ENCODE results near the gene MTA2. TPM values are rescaled to one million over a fixed set of nuclear protein-coding genes. Genes with fewer than 3 reads are reported as not detected.

Gene MTA2
- total and polyA plus RNA-seq, 10 of the 15 experiments (the other 5 are each of a cell fraction or from before 2014, with no cell fraction given), result 6.7 to 201 (median 113) TPM

- no peak for TF ChIP-seq ZNF592 (IDR thresholded peaks at IDR 0.05)
- TF ChIP-seq SIN3A (IDR thresholded peaks at IDR 0.05; ENCODE audit: low read depth, low read length), result peak; percentile 70
- TF ChIP-seq CBFB (IDR thresholded peaks at IDR 0.05; ENCODE audit: low read depth), result peak; percentile 82; the same call in 1 of the 2 replicates
- peak; percentile 65; the same call in 1 of the 2 replicates for TF ChIP-seq ASH2L (IDR thresholded peaks at IDR 0.05; ENCODE audit: borderline replicate concordance, low read depth)
- no peak for TF ChIP-seq ZBTB11 (CRISPR knock-in tag; IDR thresholded peaks at IDR 0.05)
- no peak; the same call in 1 of the 2 replicates for TF ChIP-seq RCOR1 (conservative IDR thresholded peaks at IDR 0.05; ENCODE audit: low read depth, low read length)
- no peak for TF ChIP-seq USF1 (IDR thresholded peaks at IDR 0.05; ENCODE audit: borderline replicate concordance, extremely low read length, insufficient read depth, low read depth, low read length)
- no peak for TF ChIP-seq NFYA (IDR thresholded peaks at IDR 0.05; ENCODE audit: borderline replicate concordance, low read depth, low read length)
- peak; percentile 89 for TF ChIP-seq HDGF (IDR thresholded peaks at IDR 0.05)
- peak; percentile 93 for TF ChIP-seq POLR2A (IDR thresholded peaks at IDR 0.05; ENCODE audit: low read depth, low read length)
- TF ChIP-seq RFX5 (IDR thresholded peaks at IDR 0.05; ENCODE audit: low read depth, low read length), result no peak
- peak; percentile 74 for TF ChIP-seq RUNX3 (IDR thresholded peaks at IDR 0.05; ENCODE audit: low read length)
- peak; percentile 95; the same call in 1 of the 2 replicates for TF ChIP-seq STAT1 (conservative IDR thresholded peaks at IDR 0.05)
- peak; percentile 53; the same call in 1 of the 2 replicates for TF ChIP-seq LARP7 (IDR thresholded peaks at IDR 0.05)
- peak; percentile 54; the same call in 1 of the 2 replicates for TF ChIP-seq REST (IDR thresholded peaks at IDR 0.05; ENCODE audit: low read depth, low read length)
- TF ChIP-seq PBX3 (IDR thresholded peaks at IDR 0.05; ENCODE audit: insufficient replicate concordance, low read depth, low read length), result no peak
Observed at GRCh38 chr11:62573592-62574362, 27.9 kb downstream of the MTA2 start, which contains the start of gene EEF1G (continued).

Data from GM12878 (cell line).